ENCODE results near the gene FOXP1. TPM values are rescaled to one million over a fixed set of nuclear protein-coding genes. Genes with fewer than 3 reads are reported as not detected.
"Not testable (repeated sequence)": the region's sequence is repeated elsewhere in the genome, so short reads cannot be mapped to it uniquely, and the experiment has no call there.

FOXP1 gene
- polyA plus RNA-seq, 1 donor from 2014 or later = 5.6 TPM

DNA sequence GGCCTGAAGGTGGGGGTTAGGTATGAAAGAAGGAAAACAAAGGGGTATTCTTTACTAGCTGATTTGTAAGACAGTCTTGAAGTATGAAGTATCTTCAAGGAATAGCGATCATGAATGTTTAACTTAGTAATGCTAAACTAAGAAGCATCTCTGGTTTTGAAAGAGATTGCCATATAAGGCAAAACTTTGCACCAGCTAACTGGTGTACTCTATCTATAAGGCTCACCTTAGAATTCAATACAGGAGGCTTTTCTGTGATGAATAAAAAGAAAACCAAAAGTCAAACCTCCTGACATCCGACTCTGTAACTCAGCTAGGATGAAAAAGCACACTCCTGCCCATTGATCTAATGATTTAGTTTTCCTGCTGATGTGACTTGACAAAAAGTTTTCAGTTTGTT, 54.7 kb downstream of the FOXP1 start:
- no peak overlapping the region for H2AFZ ChIP-seq (ENCODE audit: low read depth, low read length)
- no peaks in the 10 kb centered on the region for H3K36me3 ChIP-seq (ENCODE audit: insufficient read depth, low read length)
- TF ChIP-seq CTCF (IDR thresholded peaks at IDR 0.05; ENCODE audit: poor library complexity, severe bottlenecking) = no peak
- no peak for TF ChIP-seq TAF1 (IDR thresholded peaks at IDR 0.05; ENCODE audit: low read depth)
- TF ChIP-seq, protein P1, sequence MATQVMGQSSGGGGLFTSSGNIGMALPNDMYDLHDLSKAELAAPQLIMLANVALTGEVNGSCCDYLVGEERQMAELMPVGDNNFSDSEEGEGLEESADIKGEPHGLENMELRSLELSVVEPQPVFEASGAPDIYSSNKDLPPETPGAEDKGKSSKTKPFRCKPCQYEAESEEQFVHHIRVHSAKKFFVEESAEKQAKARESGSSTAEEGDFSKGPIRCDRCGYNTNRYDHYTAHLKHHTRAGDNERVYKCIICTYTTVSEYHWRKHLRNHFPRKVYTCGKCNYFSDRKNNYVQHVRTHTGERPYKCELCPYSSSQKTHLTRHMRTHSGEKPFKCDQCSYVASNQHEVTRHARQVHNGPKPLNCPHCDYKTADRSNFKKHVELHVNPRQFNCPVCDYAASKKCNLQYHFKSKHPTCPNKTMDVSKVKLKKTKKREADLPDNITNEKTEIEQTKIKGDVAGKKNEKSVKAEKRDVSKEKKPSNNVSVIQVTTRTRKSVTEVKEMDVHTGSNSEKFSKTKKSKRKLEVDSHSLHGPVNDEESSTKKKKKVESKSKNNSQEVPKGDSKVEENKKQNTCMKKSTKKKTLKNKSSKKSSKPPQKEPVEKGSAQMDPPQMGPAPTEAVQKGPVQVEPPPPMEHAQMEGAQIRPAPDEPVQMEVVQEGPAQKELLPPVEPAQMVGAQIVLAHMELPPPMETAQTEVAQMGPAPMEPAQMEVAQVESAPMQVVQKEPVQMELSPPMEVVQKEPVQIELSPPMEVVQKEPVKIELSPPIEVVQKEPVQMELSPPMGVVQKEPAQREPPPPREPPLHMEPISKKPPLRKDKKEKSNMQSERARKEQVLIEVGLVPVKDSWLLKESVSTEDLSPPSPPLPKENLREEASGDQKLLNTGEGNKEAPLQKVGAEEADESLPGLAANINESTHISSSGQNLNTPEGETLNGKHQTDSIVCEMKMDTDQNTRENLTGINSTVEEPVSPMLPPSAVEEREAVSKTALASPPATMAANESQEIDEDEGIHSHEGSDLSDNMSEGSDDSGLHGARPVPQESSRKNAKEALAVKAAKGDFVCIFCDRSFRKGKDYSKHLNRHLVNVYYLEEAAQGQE (IDR thresholded peaks at IDR 0.05; ENCODE audit: borderline replicate concordance) = no peak
- TF ChIP-seq POLR2AphosphoS5 (IDR thresholded peaks at IDR 0.05) = no peak
- no peak for TF ChIP-seq MXI1 (conservative IDR thresholded peaks at IDR 0.05; ENCODE audit: poor library complexity, severe bottlenecking)
- TF ChIP-seq RAD21 (conservative IDR thresholded peaks at IDR 0.05) = no peak
- no peak for TF ChIP-seq EP300 (conservative IDR thresholded peaks at IDR 0.05; ENCODE audit: poor library complexity, severe bottlenecking)
- TF ChIP-seq EZH2 (IDR thresholded peaks at IDR 0.05; ENCODE audit: borderline replicate concordance, insufficient read depth, low read length, poor library complexity, severe bottlenecking) = no peak
- TF ChIP-seq SMC3 (conservative IDR thresholded peaks at IDR 0.05; ENCODE audit: poor library complexity) = no peak
- no peak overlapping the region for H3K4me2 ChIP-seq (ENCODE audit: low read length)
- no peak overlapping the region for H3K9ac ChIP-seq (ENCODE audit: low read length)
- H3K27ac ChIP-seq (ENCODE audit: low read length) = no peak overlapping the region
- H3K79me2 ChIP-seq (replicated peaks; ENCODE audit: insufficient read depth, low read length) = no peaks in the 10 kb centered on the region
- no peaks in the 10 kb centered on the region for H3K9me3 ChIP-seq (ENCODE audit: low read length)
- no peaks in the 10 kb centered on the region for H3K27me3 ChIP-seq (ENCODE audit: insufficient read depth, low read depth, low read length)
- no peak overlapping the region for H3K4me3 ChIP-seq (ENCODE audit: low read length)
- no peaks in the 10 kb centered on the region for H4K20me1 ChIP-seq (ENCODE audit: insufficient read depth)
- no peaks in the 10 kb centered on the region for H3K9me2 ChIP-seq (ENCODE audit: insufficient read depth, low read length)
- no peaks in the 10 kb centered on the region for H3F3A ChIP-seq (ENCODE audit: insufficient read depth, low read length, poor library complexity, severe bottlenecking)

GRCh38 chr3:71526448-71526847, 57.1 kb downstream of the FOXP1 start:
- H3K27me3 ChIP-seq (ENCODE audit: insufficient read depth, low read depth, low read length); H3K36me3 ChIP-seq (ENCODE audit: insufficient read depth, low read length); H3K4me3 ChIP-seq (ENCODE audit: low read length); H3K4me2 ChIP-seq (ENCODE audit: low read length); H4K20me1 ChIP-seq (ENCODE audit: insufficient read depth); H3K9me2 ChIP-seq (ENCODE audit: insufficient read depth, low read length); H3F3A ChIP-seq (ENCODE audit: insufficient read depth, low read length, poor library complexity, severe bottlenecking); H2AFZ ChIP-seq (ENCODE audit: low read depth, low read length); H3K79me2 ChIP-seq (replicated peaks; ENCODE audit: insufficient read depth, low read length); H3K27ac ChIP-seq (ENCODE audit: low read length); H3K9me3 ChIP-seq (ENCODE audit: low read length); H3K9ac ChIP-seq (ENCODE audit: low read length): not testable (repeated sequence)

- no peak overlapping the region for H3K4me3 ChIP-seq (ENCODE audit: low read length)
- no peaks in the 10 kb centered on the region for H3F3A ChIP-seq (ENCODE audit: insufficient read depth, low read length, poor library complexity, severe bottlenecking)
- no peak overlapping the region for H2AFZ ChIP-seq (ENCODE audit: low read depth, low read length)
- H3K27me3 ChIP-seq (ENCODE audit: insufficient read depth, low read depth, low read length) = no peaks in the 10 kb centered on the region
- H4K20me1 ChIP-seq (ENCODE audit: insufficient read depth) = no peaks in the 10 kb centered on the region
- H3K4me2 ChIP-seq (ENCODE audit: low read length) = no peak overlapping the region
- H3K79me2 ChIP-seq (replicated peaks; ENCODE audit: insufficient read depth, low read length) = no peaks in the 10 kb centered on the region
- no peaks in the 10 kb centered on the region for H3K9me3 ChIP-seq (ENCODE audit: low read length)
- H3K9ac ChIP-seq (ENCODE audit: low read length) = no peak overlapping the region
- H3K36me3 ChIP-seq (ENCODE audit: insufficient read depth, low read length) = no peaks in the 10 kb centered on the region
- TF ChIP-seq CTCF (IDR thresholded peaks at IDR 0.05; ENCODE audit: poor library complexity, severe bottlenecking) = no peak
- H3K27ac ChIP-seq (ENCODE audit: low read length) = no peak overlapping the region
- no peaks in the 10 kb centered on the region for H3K9me2 ChIP-seq (ENCODE audit: insufficient read depth, low read length)
Measured at GRCh38 chr3:71525391-71525790, 58.1 kb downstream of the FOXP1 start.
